HEK293T (cell line): ENCODE results near the gene SLC26A1.

Experiments used
- FOXA1 ChIP-seq: fragments of 450-650 bp; IDR thresholded peaks from 2 replicates; pipeline ENCODE4 v1.6.1; 2016; ENCODE audit warnings: mild to moderate bottlenecking
- FOXK2 ChIP-seq: fragments of 450-650 bp; IDR thresholded peaks from 2 replicates; pipeline ENCODE4 v1.6.1; 2016; ENCODE audit warnings: mild to moderate bottlenecking
- HDGF ChIP-seq: fragments of 450-650 bp; IDR thresholded peaks from 2 replicates; pipeline ENCODE4 v1.6.1; 2017; ENCODE audit warnings: antibody characterized with exemption, borderline replicate concordance
- L3MBTL2 ChIP-seq: fragments of 450-650 bp; conservative IDR thresholded peaks from 2 replicates; pipeline ENCODE4 v1.6.1; 2016; ENCODE audit warnings: mild to moderate bottlenecking
- LEF1 ChIP-seq: fragments of 450-650 bp; IDR thresholded peaks from 2 replicates; pipeline ENCODE4 v1.6.1; 2017; ENCODE audit warnings: mild to moderate bottlenecking, borderline replicate concordance
- NFRKB ChIP-seq: fragments of 450-650 bp; IDR thresholded peaks from 2 replicates; pipeline ENCODE4 v1.6.1; 2016; ENCODE audit warnings: mild to moderate bottlenecking, moderate library complexity
- SP1 ChIP-seq: fragments of 450-650 bp; IDR thresholded peaks from 2 replicates; pipeline ENCODE4 v1.6.1; 2017
- SUZ12 ChIP-seq: fragments of 450-650 bp; IDR thresholded peaks from 2 replicates; pipeline ENCODE4 v1.6.1; 2016; ENCODE audit warnings: mild to moderate bottlenecking
- TARDBP ChIP-seq: fragments of 450-650 bp; IDR thresholded peaks from 2 replicates; pipeline ENCODE4 v1.6.1; 2016
- TF ChIP-seq, protein P1 (sequence below): fragments of 450-650 bp; IDR thresholded peaks from 2 replicates; pipeline ENCODE4 v1.6.1; 2016

DNA sequence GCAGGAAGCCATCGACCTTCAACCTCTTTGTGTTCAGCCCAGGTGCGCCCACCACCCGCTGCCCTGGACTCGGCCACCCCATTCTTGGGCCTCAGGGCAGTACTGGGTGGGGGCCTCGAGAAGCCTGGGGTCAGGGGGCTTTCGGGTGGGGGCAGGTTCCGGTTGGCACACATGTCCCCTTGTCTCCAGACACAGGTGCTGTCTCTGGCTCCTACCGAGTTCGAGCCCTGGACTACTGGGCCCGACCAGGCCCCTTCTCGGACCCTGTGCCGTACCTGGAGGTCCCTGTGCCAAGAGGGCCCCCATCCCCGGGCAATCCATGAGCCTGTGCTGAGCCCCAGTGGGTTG is 10.8 kb upstream of the SLC26A1 start:
- no peak for TF ChIP-seq NFRKB
- TF ChIP-seq SP1, result no peak
- TF ChIP-seq L3MBTL2, result no peak
- no peak for TF ChIP-seq LEF1
- no peak for TF ChIP-seq FOXA1
- TF ChIP-seq FOXK2, result no peak
- TF ChIP-seq, protein P1, sequence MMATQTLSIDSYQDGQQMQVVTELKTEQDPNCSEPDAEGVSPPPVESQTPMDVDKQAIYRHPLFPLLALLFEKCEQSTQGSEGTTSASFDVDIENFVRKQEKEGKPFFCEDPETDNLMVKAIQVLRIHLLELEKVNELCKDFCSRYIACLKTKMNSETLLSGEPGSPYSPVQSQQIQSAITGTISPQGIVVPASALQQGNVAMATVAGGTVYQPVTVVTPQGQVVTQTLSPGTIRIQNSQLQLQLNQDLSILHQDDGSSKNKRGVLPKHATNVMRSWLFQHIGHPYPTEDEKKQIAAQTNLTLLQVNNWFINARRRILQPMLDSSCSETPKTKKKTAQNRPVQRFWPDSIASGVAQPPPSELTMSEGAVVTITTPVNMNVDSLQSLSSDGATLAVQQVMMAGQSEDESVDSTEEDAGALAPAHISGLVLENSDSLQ, result no peak
- no peak for TF ChIP-seq HDGF
- TF ChIP-seq SUZ12, result no peak
- no peak for TF ChIP-seq TARDBP
